HepG2 (cell line): ENCODE results near the gene SAMD10. TPM values are rescaled to one million over a fixed set of nuclear protein-coding genes. Genes with fewer than 3 reads are reported as not detected.

Experiments used
- ADNP ChIP-seq: sonication (generic); formaldehyde crosslinking; IDR thresholded peaks from 2 replicates; pipeline ENCODE4 v1.4.0; 2020; ENCODE audit warnings: missing genetic modification reagents
- CHD4 ChIP-seq: fragments of 200-600 bp; sonication (generic); IDR thresholded peaks from 2 replicates; pipeline ENCODE4 v1.7.0; 2017; ENCODE audit warnings: mild to moderate bottlenecking, low read length, borderline replicate concordance
- EED ChIP-seq: sonication (generic); formaldehyde crosslinking; IDR thresholded peaks from 2 replicates; pipeline ENCODE4 v1.5.0; 2020; ENCODE audit warnings: mild to moderate bottlenecking, missing genetic modification reagents
- HDAC2 ChIP-seq: sonication (generic); formaldehyde crosslinking; IDR thresholded peaks from 2 replicates; pipeline ENCODE4 v1.4.0; 2020; ENCODE audit warnings: missing genetic modification reagents
- NFYC ChIP-seq: IDR thresholded peaks from 2 replicates; pipeline ENCODE4 v1.6.1; 2016; ENCODE audit warnings: missing genetic modification reagents, missing compliant biosample characterization
- SALL2 ChIP-seq: sonication (generic); formaldehyde crosslinking; IDR thresholded peaks from 2 replicates; pipeline ENCODE4 v1.8.1; 2023; ENCODE audit warnings: mild to moderate bottlenecking, missing genetic modification reagents, inconsistent platforms
- SP1 ChIP-seq, 2 experiments: fragments of 450-650 bp in 1 of 2; sonication (generic) in 1 of 2; formaldehyde crosslinking in 1 of 2; IDR thresholded peaks; 2 replicates each; pipeline versions ENCODE4 v1.4.0 to v1.6.1; 2016 to 2020; ENCODE audit warnings: missing genetic modification reagents in 1 of 2
- ZNF101 ChIP-seq: sonication (generic); formaldehyde crosslinking; IDR thresholded peaks from 2 replicates; pipeline ENCODE4 v1.4.0; 2020; ENCODE audit warnings: mild to moderate bottlenecking, low read depth, missing genetic modification reagents, borderline replicate concordance
- ZNF251 ChIP-seq: sonication (generic); formaldehyde crosslinking; IDR thresholded peaks from 2 replicates; pipeline ENCODE4 v1.9.0; 2021; ENCODE audit warnings: mild to moderate bottlenecking, missing genetic modification reagents
- ZNF292 ChIP-seq: sonication (generic); formaldehyde crosslinking; IDR thresholded peaks from 2 replicates; pipeline ENCODE4 v1.8.1; 2022; ENCODE audit warnings: mild to moderate bottlenecking, low read depth, missing genetic modification reagents, borderline replicate concordance
- ZNF75D ChIP-seq: sonication (generic); formaldehyde crosslinking; IDR thresholded peaks from 2 replicates; pipeline ENCODE4 v1.8.1; 2023; ENCODE audit warnings: missing genetic modification reagents, mild to moderate bottlenecking, borderline replicate concordance
- polyA plus RNA-seq, 8 experiments: library from polyadenylated mRNA; depleted of rRNA in 3 of 8; stranded (reverse) in 7 of 8; unstranded in 1 of 8; fragments of >200 nt; fragmentation: Illumina TruSeq in 4 of 8; extraction: Trizol in 4 of 8; gene quantifications; 2 replicates each; pipeline versions ENCODE4 v1.2.1 to v1.2.3, GENCODE V29; 2011 to 2016; ENCODE audit warnings: low read depth in 4 of 8, missing spikeins in 1 of 8, mixed read lengths in 1 of 8; ENCODE audit not compliant: insufficient read depth in 1 of 8
- total RNA-seq, 5 experiments: library from RNA; depleted of rRNA; stranded (reverse); fragments of >200 nt; fragmentation: Illumina TruSeq; extraction: Trizol; gene quantifications; 2 replicates each; pipeline ENCODE4 v1.2.3, GENCODE V29; 2016; ENCODE audit warnings: low read depth in 1 of 5
- TF ChIP-seq, protein P1 (sequence below): IDR thresholded peaks from 2 replicates; pipeline ENCODE4 v1.6.1; 2016
- TF ChIP-seq, protein P2 (sequence below): sonication (generic); formaldehyde crosslinking; IDR thresholded peaks from 2 replicates; pipeline ENCODE4 v1.5.1; 2020; ENCODE audit warnings: missing genetic modification reagents, mild to moderate bottlenecking, borderline replicate concordance
- TF ChIP-seq, protein P3 (sequence below): sonication (generic); formaldehyde crosslinking; IDR thresholded peaks from 2 replicates; pipeline ENCODE4 v1.4.0; 2020; ENCODE audit warnings: missing genetic modification reagents, borderline replicate concordance
- TF ChIP-seq, protein P4 (sequence below), 2 experiments: sonication (generic) in 1 of 2; formaldehyde crosslinking in 1 of 2; IDR thresholded peaks; 2 replicates each; pipeline versions ENCODE4 v1.6.1 to v1.9.0; 2014 to 2022; ENCODE audit warnings: antibody characterized with exemption in 1 of 2, borderline replicate concordance in 1 of 2, inconsistent platforms in 1 of 2, low read depth in 1 of 2, missing genetic modification reagents in 1 of 2

Gene SAMD10
- total and polyA plus RNA-seq, 2 of the 13 experiments (the other 11 are each of a cell fraction or from before 2014, with no cell fraction given): 6.1 to 11.0 TPM

DNA sequence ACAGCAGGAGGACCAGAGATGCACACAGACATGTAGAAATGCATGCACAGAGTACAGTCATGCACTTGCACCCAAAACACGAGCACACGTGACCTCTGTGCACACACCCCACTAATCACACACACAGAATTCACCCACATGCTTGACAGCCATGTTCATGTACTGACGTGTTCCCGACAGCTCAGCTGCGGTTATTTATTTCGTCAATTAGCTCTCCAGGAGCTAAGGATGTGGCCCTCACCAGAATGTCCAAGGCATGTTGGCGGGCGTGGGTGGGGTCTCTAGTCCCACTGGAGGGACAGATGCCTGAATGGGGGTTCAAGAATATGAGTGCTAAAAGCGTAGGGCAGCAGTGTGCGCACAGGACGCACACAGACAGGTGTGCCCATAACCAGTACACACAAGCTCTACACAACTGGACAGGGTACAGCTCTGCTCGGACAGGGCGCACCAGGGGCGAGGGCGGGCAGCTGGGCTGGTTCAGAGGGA, 919 bp upstream of the SAMD10 start (continued):
- TF ChIP-seq, protein P1, sequence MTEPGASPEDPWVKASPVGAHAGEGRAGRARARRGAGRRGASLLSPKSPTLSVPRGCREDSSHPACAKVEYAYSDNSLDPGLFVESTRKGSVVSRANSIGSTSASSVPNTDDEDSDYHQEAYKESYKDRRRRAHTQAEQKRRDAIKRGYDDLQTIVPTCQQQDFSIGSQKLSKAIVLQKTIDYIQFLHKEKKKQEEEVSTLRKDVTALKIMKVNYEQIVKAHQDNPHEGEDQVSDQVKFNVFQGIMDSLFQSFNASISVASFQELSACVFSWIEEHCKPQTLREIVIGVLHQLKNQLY (CRISPR knock-in tag): no peak
- no peak for TF ChIP-seq HDAC2
- 0 out of 2 replicates have a peak, but pooled peaks have one; percentile 23 for TF ChIP-seq EED (CRISPR knock-in tag)
- 0 out of 2 replicates have a peak, but pooled peaks have one; percentile 5 for TF ChIP-seq ADNP
- TF ChIP-seq ZNF75D (CRISPR knock-in tag): no peak
- TF ChIP-seq SALL2 (CRISPR knock-in tag): peak; percentile 22; the same call in 1 of the 2 replicates
- 0 out of 2 replicates have a peak, but pooled peaks have one; percentile 89 for TF ChIP-seq ZNF251 (CRISPR knock-in tag)
- TF ChIP-seq ZNF101 (CRISPR knock-in tag): 0 out of 2 replicates have a peak, but pooled peaks have one; percentile 56
- peak; percentile 2; the same call in 1 of the 2 replicates for TF ChIP-seq ZNF292 (CRISPR knock-in tag)
- TF ChIP-seq, protein P2, sequence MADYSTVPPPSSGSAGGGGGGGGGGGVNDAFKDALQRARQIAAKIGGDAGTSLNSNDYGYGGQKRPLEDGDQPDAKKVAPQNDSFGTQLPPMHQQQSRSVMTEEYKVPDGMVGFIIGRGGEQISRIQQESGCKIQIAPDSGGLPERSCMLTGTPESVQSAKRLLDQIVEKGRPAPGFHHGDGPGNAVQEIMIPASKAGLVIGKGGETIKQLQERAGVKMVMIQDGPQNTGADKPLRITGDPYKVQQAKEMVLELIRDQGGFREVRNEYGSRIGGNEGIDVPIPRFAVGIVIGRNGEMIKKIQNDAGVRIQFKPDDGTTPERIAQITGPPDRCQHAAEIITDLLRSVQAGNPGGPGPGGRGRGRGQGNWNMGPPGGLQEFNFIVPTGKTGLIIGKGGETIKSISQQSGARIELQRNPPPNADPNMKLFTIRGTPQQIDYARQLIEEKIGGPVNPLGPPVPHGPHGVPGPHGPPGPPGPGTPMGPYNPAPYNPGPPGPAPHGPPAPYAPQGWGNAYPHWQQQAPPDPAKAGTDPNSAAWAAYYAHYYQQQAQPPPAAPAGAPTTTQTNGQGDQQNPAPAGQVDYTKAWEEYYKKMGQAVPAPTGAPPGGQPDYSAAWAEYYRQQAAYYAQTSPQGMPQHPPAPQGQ: 0 out of 2 replicates have a peak, but pooled peaks have one; percentile 34
- peak; percentile 58; the same call in 1 of the 2 replicates for TF ChIP-seq CHD4
- TF ChIP-seq, protein P3, sequence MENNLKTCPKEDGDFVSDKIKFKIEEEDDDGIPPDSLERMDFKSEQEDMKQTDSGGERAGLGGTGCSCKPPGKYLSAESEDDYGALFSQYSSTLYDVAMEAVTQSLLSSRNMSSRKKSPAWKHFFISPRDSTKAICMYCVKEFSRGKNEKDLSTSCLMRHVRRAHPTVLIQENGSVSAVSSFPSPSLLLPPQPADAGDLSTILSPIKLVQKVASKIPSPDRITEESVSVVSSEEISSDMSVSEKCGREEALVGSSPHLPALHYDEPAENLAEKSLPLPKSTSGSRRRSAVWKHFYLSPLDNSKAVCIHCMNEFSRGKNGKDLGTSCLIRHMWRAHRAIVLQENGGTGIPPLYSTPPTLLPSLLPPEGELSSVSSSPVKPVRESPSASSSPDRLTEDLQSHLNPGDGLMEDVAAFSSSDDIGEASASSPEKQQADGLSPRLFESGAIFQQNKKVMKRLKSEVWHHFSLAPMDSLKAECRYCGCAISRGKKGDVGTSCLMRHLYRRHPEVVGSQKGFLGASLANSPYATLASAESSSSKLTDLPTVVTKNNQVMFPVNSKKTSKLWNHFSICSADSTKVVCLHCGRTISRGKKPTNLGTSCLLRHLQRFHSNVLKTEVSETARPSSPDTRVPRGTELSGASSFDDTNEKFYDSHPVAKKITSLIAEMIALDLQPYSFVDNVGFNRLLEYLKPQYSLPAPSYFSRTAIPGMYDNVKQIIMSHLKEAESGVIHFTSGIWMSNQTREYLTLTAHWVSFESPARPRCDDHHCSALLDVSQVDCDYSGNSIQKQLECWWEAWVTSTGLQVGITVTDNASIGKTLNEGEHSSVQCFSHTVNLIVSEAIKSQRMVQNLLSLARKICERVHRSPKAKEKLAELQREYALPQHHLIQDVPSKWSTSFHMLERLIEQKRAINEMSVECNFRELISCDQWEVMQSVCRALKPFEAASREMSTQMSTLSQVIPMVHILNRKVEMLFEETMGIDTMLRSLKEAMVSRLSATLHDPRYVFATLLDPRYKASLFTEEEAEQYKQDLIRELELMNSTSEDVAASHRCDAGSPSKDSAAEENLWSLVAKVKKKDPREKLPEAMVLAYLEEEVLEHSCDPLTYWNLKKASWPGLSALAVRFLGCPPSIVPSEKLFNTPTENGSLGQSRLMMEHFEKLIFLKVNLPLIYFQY: no peak
- TF ChIP-seq, protein P4, sequence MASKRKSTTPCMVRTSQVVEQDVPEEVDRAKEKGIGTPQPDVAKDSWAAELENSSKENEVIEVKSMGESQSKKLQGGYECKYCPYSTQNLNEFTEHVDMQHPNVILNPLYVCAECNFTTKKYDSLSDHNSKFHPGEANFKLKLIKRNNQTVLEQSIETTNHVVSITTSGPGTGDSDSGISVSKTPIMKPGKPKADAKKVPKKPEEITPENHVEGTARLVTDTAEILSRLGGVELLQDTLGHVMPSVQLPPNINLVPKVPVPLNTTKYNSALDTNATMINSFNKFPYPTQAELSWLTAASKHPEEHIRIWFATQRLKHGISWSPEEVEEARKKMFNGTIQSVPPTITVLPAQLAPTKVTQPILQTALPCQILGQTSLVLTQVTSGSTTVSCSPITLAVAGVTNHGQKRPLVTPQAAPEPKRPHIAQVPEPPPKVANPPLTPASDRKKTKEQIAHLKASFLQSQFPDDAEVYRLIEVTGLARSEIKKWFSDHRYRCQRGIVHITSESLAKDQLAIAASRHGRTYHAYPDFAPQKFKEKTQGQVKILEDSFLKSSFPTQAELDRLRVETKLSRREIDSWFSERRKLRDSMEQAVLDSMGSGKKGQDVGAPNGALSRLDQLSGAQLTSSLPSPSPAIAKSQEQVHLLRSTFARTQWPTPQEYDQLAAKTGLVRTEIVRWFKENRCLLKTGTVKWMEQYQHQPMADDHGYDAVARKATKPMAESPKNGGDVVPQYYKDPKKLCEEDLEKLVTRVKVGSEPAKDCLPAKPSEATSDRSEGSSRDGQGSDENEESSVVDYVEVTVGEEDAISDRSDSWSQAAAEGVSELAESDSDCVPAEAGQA (IDR thresholded peaks at IDR 0.05; ENCODE audit: low read depth): no peak
- TF ChIP-seq, protein P4 (CRISPR knock-in tag; IDR thresholded peaks at IDR 0.05; ENCODE audit: borderline replicate concordance): peak; percentile 24
- TF ChIP-seq NFYC (CRISPR knock-in tag): no peak
- TF ChIP-seq SP1 (IDR thresholded peaks at IDR 0.05): no peak
- no peak for TF ChIP-seq SP1 (CRISPR knock-in tag; IDR thresholded peaks at IDR 0.05)
